Adipocyte (in vitro differentiated cells): ENCODE results near the gene SLC7A10.

Source experiments
- DNase-seq: peaks from one replicate; pipeline ENCODE4 v3.0.0-alpha.2; 2015; ENCODE audit warnings: low read depth
- H3K27me3 ChIP-seq: replicated peaks from 2 replicates; pipeline ENCODE4 v1.7.0; 2013; ENCODE audit warnings: mild to moderate bottlenecking, low read length, moderate library complexity; ENCODE audit not compliant: control insufficient read depth, insufficient read depth
- H3K36me3 ChIP-seq: 2 replicates; pipeline ENCODE4 v1.7.0; 2013; ENCODE audit warnings: low read length, mild to moderate bottlenecking, moderate library complexity; ENCODE audit not compliant: control insufficient read depth, insufficient read depth, severe bottlenecking
- H3K4me1 ChIP-seq: 2 replicates; pipeline ENCODE4 v1.7.0; 2013; ENCODE audit warnings: mild to moderate bottlenecking, low read length, moderate library complexity; ENCODE audit not compliant: control insufficient read depth, insufficient read depth
- H3K4me3 ChIP-seq: 2 replicates; pipeline ENCODE4 v1.7.0; 2013; ENCODE audit warnings: mild to moderate bottlenecking, low read length, moderate library complexity
- H3K9ac ChIP-seq: 2 replicates; pipeline ENCODE4 v1.7.0; 2013; ENCODE audit warnings: mild to moderate bottlenecking, low read length, moderate library complexity
- H3K9me3 ChIP-seq: 2 replicates; pipeline ENCODE4 v1.7.0; 2013; ENCODE audit warnings: mild to moderate bottlenecking, low read length, moderate library complexity; ENCODE audit not compliant: control insufficient read depth

Gene SLC7A10

DNA sequence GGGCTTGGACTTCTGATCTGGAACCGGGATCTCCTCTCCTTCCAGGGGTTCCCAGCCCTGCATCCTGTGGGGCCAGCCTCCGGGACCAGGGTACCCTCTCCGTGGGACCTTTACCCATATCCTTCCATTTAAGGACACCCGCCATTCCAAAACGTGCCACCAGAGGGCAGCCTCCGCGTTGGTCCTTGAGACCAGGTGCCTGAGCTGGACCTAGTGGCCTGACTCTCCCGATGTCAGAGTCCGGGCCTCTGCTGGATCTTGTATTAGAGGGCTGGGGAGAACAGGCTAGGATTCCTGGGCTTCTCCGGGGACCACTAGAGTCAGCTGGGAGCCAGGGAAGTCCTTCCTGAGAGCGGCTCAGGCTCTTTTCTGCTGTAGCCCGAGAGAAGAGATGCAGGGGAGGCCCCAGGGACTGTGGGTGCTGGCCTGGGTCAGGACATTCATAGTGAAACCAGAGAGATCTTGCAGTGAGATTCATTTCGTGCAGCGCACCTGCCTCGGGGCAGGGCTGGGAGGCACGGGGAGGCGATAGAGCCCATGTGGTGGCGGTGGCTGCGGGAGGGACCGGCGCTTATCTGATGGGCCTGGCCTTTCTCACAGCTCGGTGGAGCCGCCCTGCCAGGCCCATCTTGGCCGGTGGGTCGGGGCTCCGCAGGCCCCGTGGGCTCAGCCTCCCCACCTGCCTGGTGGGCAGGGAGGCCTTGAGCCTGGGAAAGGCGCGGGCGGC is 9.8 kb upstream of the SLC7A10 start:
- Histone ChIP-seq H3K9me3 (no peaks in the 10 kb centered on the region), H3K9ac (no peak overlapping the region), H3K36me3 (no peaks in the 10 kb centered on the region), H3K27me3 (peaks cover 23% of the 10 kb centered on the region), H3K4me3 (no peak overlapping the region), H3K4me1 (peaks cover 19% of the 10 kb centered on the region)
- DNase-seq, result peak; percentile 88

DNA sequence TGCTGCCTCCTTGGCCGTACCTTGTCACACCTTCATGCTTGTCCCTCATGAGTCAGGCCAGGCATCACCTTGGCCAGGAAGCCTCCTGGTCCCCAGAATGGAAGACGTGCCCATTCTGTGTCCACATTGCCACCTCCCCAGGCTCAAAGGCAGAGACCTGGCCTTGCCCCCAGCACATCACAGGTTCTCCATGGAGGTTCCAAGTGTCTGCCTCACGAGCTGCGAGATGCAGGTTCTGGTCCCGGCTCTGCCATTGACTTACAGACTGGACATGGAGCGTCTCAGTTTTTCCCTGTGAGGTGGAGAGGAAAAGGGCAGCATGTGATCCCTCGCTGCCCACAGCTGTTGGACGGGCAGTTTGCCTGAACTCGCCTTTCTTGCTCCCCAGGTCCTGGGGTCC is 9.1 kb upstream of the SLC7A10 start:
- Histone ChIP-seq H3K9me3 (peaks cover under 1% of the 10 kb centered on the region), H3K4me1 (peaks cover 19% of the 10 kb centered on the region), H3K27me3 (peaks cover 27% of the 10 kb centered on the region), H3K36me3 (no peaks in the 10 kb centered on the region), H3K4me3 (no peak overlapping the region), H3K9ac (no peak overlapping the region)
- DNase-seq, result no peak

DNA sequence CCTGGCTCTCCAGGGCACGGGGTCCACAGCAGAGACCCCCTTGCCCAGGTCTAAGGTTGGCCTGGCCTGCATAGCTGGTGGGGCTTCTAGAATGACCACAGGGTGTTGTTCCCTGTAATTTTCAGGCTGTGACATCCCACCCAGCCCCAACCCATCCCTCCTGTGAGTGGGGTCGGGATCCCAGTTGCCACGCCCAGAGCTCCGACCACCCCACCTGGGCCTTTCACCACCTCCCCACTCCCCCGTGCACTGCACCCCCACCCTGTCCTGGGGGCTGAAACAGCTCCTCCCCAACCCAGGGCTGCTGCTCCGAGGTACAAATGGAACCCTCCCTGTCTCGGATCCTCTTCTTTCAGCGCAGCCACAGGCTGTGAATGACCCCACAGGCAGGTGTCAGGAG is 8.4 kb upstream of the SLC7A10 start:
- Histone ChIP-seq H3K4me1 (peaks cover 16% of the 10 kb centered on the region), H3K9ac (no peak overlapping the region), H3K9me3 (peaks cover 5% of the 10 kb centered on the region), H3K27me3 (peaks cover 31% of the 10 kb centered on the region), H3K36me3 (no peaks in the 10 kb centered on the region), H3K4me3 (no peak overlapping the region)
- no peak for DNase-seq

GRCh38 chr19:33233056-33233873 is 7.6 kb upstream of the SLC7A10 start:
- peaks cover 13% of the 10 kb centered on the region for H3K9me3 ChIP-seq
- peaks cover 15% of the 10 kb centered on the region for H3K4me1 ChIP-seq
- peaks cover 31% of the 10 kb centered on the region for H3K27me3 ChIP-seq
- H3K9ac ChIP-seq, result no peak overlapping the region
- H3K4me3 ChIP-seq, result no peak overlapping the region
- no peaks in the 10 kb centered on the region for H3K36me3 ChIP-seq
- no peak for DNase-seq

- H3K4me3 ChIP-seq, result no peak overlapping the region
- no peaks in the 10 kb centered on the region for H3K36me3 ChIP-seq
- H3K9ac ChIP-seq, result no peak overlapping the region
- DNase-seq, result no peak
- peaks cover 19% of the 10 kb centered on the region for H3K9me3 ChIP-seq
- H3K27me3 ChIP-seq, result peaks cover 31% of the 10 kb centered on the region
- H3K4me1 ChIP-seq, result peaks cover 15% of the 10 kb centered on the region
Observed at GRCh38 chr19:33232656-33233055, 7.0 kb upstream of the SLC7A10 start.

- H3K9ac ChIP-seq, result no peak overlapping the region
- peaks cover 32% of the 10 kb centered on the region for H3K27me3 ChIP-seq
- peaks cover 25% of the 10 kb centered on the region for H3K9me3 ChIP-seq
- peaks cover 15% of the 10 kb centered on the region for H3K4me1 ChIP-seq
- peak; percentile 17 for DNase-seq
- no peaks in the 10 kb centered on the region for H3K36me3 ChIP-seq
- H3K4me3 ChIP-seq, result no peak overlapping the region
Observed at GRCh38 chr19:33231511-33231910, 5.9 kb upstream of the SLC7A10 start.

- DNase-seq, result no peak
- H3K9me3 ChIP-seq, result peaks cover 25% of the 10 kb centered on the region
- peaks cover 41% of the 10 kb centered on the region for H3K27me3 ChIP-seq
- no peak overlapping the region for H3K4me3 ChIP-seq
- no peak overlapping the region for H3K9ac ChIP-seq
- H3K4me1 ChIP-seq, result peaks cover 15% of the 10 kb centered on the region
- H3K36me3 ChIP-seq, result no peaks in the 10 kb centered on the region
Observed at GRCh38 chr19:33229962-33230361, 4.3 kb upstream of the SLC7A10 start.

- DNase-seq, result no peak
- no peak overlapping the region for H3K9ac ChIP-seq
- no peak overlapping the region for H3K4me3 ChIP-seq
- H3K9me3 ChIP-seq, result peaks cover 25% of the 10 kb centered on the region
- H3K27me3 ChIP-seq, result peaks cover 36% of the 10 kb centered on the region
- peaks cover 15% of the 10 kb centered on the region for H3K4me1 ChIP-seq
- H3K36me3 ChIP-seq, result no peaks in the 10 kb centered on the region
Observed at GRCh38 chr19:33227870-33228599, 2.4 kb upstream of the SLC7A10 start.

- Histone ChIP-seq H3K27me3 (peaks cover 31% of the 10 kb centered on the region), H3K4me1 (peaks cover 15% of the 10 kb centered on the region), H3K9ac (no peak overlapping the region), H3K36me3 (no peaks in the 10 kb centered on the region), H3K4me3 (no peak overlapping the region), H3K9me3 (peaks cover 25% of the 10 kb centered on the region)
- no peak for DNase-seq
Observed at GRCh38 chr19:33227242-33227650, 1.6 kb upstream of the SLC7A10 start.

DNA sequence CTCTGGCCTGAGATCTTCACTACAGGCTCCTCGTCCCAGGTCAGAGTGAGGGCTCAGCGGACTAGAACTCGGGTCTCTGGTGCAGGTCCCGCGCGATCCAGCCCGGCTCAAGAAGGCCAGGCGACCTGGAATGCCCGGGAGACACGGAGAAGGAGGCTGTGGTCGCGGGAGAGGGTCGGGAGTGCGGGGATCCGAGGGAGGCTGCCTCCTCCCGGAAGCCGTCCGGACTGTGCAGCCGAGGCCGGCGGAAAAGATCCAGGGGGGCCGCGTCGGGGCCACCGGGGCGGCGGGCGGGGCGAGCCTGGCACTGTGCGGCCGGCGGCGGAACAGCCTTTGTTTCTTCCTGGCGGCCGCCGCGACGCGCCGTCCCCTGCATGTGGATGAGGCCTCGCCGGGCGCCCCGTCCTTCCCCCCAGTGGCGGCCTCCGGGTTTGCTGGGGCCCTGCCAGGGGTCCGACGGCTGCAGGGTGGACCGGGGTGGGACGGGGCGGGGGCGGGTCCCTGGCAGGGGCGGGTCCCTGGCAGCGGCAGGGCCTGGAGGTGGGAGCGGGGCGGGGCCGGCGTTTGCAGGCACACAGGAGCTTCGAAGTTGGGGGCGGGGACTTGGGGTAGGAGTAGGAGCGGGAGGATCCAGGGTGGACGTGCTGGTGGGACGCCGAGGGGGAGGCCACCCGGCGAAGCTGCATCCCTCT is 1.0 kb upstream of the SLC7A10 start:
- no peak for DNase-seq
- Histone ChIP-seq H3K27me3 (peaks cover 32% of the 10 kb centered on the region), H3K4me3 (no peak overlapping the region)

More for the DNA sequence above, 1.0 kb upstream of the SLC7A10 start:
- Histone ChIP-seq H3K4me1 (peaks cover 11% of the 10 kb centered on the region), H3K9me3 (peaks cover 25% of the 10 kb centered on the region), H3K36me3 (no peaks in the 10 kb centered on the region), H3K9ac (no peak overlapping the region)
